GM18868 (cell line): ENCODE measurements around the gene DLX6.

ENCODE experiments used
- ATAC-seq: cut with Tn5 transposase; IDR thresholded peaks from one replicate; pipeline ENCODE4 v1.9.1; 2021; ENCODE audit warnings: mild to moderate bottlenecking, moderate library complexity; ENCODE audit not compliant: unreplicated experiment

DLX6 gene

DNA sequence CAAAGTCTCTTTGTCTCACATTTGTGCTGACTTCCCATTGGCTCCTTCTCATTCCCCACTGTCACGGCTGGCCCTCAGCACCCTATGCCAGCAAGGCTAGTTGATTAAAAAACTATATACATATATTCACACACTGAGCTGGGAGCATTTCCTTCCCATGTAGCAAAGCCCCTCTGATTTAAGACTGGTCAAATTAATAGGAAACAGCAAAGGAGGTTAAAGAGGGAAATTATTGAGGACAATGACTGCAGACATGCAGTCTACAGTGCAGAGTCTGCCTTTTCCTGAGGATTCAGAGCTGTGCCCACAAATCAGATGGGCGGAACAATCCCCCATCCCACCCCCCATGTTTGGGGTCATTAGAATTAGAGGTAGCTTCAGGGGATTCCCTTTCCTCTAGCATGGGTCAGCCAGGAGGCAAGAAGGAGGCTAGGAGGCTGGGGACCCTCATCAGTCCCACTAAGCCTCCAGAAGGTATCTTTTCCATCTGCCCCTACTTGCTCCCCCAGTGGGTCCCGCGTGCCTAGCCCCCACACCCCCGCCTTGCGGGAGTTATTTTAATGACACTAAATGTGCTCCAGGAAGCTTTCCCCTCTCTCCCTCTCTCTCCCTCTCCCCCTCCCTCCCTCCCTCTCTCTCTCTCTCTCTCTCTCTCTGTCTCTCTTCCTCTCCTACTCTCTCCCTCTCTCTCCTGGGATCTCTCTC is 9.8 kb upstream of the DLX6 start:
- ATAC-seq = no peak

DNA sequence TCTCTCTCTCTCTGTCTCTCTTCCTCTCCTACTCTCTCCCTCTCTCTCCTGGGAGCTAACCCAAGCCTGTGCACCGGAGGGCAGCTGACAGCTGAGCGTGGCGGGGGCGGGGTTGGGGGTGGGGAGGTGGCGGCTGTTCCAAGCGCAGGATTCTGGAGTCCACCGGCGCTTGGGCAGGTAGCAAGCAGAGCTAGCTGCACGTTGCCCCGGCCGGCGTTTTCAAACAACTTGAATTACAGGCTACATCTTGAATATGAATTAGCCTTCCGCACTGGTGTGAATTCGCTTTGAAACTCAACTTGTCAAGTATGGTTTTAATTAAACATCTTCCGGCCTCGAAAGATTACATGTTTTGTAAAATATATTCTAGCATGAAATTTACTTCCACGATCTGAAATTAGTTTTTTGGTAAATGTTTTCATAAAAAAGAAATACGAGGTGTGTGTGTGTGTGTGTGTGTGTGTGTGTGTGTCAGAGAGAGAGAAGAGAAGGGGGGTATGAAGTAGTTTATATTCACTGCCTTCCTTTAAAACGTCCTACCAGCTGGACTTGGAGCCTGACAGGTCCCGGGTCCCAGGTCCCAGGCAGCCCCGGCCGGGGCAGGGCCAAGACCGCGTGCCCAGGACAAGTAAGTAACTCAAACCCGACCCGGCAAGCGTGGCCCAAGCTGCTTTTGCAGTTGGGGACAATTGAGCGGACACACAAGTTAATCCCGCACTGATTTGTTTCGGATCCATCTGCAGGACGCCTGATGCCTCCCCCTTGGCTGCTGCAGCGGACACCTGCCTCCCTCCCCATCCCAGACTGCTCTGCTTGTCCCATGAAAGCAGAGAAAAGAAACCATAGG is 9.0 kb upstream of the DLX6 start:
- no peak for ATAC-seq

DNA sequence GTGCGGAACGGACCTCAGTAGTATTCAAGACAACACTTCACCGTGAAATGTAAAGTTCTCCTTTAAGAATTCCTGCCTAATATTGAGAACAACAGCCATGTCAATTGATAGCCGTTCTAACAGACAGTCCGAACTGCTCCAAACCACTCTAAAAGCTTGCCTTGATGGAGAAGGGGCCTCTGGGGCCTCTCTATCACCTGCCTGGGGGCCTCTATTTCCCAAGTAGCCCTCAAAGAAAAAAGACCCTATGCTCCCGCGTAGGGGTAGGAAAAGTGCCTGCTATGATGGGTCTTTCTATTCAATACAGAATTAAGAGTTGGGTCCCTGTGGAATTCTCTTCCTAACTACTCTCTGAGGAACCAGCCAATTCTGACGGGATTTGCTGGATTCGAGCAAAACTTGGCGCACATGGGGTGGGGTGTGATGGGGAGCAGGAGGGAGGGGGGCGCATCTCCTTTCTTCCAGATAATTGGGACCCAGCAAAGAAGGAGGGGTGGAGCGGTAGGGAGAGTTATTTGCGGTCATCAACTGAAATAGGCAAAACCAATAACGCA is 8.3 kb upstream of the DLX6 start:
- ATAC-seq = no peak

DNA sequence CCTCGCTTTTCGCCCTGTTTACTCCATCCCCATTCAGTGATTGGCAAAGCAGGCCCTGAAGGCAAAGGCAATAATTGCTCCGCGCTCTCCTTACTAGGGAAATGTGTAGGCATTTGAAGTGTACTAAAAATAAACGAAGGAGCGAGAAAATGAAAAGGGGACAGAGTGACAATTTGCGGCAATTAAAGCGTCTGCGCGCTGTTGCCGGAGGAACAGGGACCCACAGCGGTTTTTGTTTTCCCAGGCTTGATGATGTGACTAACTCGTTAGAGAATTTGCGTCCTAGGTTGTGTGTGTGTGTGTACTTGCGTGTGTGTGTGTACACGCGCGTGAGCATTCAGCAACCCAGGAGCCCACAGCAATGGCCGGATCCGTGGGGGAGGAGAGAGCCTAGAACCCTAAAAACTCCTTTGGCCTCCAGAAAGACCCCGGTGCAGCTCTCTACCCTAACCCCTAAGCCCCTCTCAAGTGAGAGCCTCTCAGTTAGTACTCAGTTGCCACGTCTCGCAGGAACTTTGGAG is 7.8 kb upstream of the DLX6 start:
- no peak for ATAC-seq

DNA sequence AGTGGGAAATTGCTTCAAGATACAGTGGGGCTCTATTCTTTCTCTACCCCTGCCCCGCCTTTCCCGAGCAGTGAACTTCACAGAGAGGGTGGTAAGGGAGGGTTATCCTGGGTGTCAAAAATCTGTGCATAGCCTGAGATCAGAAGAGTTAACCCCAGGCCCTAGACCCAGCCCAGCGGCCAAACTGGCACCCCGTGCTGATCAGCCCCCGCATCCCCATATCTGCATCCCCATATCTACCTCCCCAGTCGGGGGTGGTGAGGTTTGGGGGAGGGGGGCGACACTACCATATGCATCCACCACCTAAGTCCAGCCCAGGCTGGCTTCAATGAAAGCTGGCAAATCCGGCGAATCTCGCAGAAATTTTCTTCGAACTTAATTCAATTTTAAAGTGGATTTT is 7.0 kb upstream of the DLX6 start:
- ATAC-seq = no peak

DNA sequence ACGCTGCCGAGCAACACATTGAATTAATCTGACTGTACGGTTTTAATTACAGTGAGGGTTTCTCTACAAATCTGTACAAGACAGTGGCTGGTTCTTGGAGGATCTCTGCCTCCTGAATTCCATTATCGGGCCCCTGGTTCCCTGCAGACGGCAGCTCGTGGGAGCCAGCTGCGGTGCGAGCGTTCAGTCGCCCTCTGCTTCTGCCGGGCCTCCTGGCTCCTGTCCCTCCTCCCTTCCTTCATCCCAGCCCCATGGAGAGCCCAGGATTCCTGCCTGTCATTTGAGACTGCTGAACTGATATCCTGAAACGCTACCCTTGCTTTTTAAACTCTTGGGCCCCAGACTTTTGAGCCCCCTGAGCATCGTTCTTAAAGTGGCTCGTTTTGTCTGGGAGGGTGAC is 6.6 kb upstream of the DLX6 start:
- ATAC-seq = no peak

DNA sequence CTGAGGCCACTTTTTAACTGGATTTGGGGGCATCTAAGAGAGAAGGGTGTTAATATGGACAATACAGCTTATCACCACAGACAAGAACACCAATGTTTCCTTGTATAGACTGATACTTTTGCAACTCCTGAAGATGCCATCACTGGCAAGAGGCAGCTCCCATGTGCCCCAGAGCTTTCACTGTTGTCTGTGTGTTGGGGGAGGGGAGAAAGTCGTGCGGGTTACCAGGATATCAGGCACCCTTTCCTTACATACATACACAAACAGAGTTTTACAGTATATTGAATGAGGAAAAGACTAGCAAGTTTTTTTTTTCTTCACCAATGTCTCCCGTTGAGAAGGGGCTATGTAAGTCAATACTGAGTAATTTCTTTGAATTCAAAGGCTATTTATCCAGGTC is 4.1 kb upstream of the DLX6 start:
- ATAC-seq = no peak

DNA sequence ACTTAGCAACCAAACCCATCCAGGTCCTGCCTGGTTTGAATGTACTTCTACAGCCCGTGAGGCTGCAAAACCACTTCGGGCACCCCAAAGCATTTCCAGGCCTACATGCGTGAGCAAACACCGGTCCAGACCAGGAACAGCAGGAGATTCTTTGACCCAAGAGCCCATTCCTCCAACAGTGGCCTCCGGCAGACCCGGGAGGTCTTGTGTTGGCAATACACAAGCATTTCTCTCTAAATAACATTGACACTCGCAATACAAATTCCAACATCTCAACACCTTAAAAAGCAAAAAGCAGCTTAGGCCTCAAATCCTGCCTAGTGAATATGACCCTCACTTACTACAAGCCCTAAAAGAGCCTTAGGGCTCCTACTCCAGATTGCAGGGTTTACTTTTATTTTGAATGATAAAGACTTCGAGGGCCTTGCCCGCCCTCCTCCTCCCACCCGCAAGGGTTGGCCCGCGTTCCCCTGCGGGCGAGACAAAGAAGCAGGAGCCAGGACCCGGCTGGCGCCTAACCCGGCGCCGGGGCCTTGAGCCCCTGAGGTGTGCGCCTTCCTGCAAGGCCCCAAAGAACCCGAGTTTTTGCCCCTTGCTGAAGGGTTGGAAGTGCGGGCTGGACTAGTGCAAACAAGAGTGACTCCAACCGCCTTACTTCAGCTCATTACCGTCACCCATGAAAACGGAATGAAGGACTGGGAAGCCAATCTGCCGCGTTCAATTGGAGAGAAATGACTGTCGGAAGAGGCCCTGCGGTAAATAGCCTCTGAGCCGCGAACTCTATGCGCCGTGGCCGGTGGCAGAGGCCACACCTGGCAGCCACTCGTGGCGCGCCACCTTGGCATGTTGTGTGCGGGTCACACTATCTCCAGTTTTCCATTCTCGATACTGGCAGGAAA is 3.4 kb upstream of the DLX6 start:
- ATAC-seq = no peak

DNA sequence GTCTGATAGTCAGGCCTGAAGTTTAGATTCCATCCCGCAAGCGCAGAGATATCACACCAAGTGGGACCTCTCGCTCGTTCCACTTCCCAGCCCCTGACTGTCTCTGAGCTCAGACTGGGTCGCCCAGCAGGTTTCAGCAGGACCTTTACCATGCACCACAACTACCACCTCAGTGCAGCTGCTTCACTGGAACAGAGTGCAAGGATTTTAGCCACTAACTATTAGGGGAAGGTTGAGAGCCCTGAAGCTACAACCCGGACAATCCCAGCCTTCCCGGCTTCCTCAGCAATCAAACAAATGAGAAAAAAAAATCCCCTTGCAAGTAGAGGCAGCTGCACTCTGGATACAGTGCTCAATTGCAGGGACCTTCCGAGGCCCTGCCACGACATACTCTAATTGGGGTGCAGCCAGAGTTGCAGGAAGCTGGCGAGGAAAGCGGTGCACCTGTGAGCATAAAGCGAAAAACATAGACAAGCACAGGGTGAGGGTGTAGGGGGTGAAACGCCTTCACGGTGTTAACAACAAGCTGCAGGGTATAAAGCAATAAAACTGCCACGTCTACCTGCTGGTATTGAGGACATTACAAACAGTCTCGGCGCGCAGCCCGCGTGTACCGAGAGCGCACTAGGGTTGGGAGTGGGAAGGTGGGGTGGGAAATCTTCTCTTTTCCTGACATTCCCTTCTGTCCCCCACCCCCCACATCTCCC is 2.6 kb upstream of the DLX6 start:
- no peak for ATAC-seq

DNA sequence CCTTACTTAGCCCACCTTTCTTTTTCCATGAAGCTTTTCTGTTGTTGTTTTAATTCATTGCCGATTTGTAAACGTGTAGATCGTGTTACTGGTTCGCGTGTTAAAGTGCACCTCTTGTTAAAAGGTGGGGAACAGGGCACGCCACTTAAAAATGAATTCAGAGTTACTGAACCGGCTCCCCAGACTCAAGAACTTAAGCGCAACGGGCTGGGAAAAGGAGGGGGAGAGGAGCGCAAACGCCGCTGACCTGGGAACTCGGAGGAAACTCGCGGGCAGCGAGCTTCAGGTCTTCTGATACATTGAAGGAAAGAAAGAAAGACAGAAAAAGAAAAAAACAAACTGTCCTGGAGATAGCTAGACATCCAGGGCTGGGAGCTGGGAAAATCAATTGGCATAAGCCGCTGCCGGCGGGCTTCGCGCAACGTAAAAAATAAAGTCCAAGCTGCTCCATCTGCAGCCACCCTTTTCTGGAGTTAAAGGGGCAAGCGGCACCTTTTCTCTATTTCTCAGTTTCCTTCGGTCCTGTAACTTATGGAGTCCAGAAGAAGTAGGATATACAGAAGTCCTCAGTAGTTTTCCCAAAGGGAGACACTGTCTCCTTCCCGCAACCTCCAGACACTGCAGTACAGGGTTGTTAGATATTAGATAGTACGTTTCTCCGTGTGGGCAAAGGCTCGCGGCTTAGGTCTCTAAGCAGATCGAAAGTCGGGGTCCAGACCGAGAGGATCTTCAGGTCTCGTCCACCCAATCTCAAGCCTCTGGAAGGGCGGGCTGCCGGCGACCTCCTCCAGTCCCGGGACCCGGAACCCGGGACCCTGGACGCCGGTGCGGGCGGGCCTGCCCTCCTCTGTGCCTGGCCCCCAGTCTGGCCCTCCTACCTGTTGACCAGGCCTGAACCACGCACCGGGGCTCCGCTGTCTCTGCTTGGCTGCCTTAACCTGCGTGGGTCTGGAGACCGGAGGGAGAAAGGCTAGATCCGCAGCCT is 1.8 kb upstream of the DLX6 start:
- ATAC-seq = no peak

DNA sequence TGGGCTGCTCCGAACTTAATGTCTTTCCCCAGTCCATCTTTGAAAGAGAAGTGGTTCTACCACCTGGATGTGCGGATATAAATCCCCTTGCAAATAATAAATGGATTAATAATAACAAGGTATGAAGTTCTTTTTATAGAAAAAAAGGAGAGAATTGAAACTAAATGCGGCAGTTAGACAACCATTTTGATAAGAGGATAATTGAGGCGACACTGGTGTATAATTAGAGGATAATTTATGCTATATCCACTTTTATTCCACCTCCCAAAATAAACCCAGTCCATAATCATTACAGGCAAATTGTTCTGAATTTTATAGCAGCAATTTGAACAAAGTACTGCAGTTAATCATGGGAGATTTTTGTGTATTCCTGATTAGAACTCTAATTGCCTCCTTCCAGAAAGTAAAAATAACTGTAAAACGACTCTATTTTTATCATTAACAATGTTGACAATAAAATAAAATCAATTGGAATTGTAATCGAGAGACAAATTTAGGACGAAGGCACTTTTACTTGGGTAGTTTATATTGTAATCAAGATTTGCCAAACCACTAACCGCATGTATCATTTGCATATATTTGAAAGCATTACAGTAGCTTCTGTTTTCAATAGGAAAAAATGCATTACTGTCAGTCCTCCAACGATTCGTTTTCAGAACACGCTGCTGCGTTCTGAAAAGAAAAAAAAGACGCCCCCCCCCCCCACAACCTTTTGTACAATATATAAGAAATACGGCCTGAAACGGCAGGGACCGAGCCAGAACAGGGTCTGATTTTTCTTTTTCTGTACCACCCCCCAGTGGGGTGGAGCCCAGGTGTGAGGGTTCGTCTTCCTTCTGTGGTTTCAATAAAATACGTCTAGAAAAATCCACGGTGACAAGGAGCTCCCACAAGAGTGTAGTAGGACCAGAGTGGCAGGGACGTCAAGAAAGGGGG is 838 bp upstream of the DLX6 start:
- ATAC-seq = no peak

DNA sequence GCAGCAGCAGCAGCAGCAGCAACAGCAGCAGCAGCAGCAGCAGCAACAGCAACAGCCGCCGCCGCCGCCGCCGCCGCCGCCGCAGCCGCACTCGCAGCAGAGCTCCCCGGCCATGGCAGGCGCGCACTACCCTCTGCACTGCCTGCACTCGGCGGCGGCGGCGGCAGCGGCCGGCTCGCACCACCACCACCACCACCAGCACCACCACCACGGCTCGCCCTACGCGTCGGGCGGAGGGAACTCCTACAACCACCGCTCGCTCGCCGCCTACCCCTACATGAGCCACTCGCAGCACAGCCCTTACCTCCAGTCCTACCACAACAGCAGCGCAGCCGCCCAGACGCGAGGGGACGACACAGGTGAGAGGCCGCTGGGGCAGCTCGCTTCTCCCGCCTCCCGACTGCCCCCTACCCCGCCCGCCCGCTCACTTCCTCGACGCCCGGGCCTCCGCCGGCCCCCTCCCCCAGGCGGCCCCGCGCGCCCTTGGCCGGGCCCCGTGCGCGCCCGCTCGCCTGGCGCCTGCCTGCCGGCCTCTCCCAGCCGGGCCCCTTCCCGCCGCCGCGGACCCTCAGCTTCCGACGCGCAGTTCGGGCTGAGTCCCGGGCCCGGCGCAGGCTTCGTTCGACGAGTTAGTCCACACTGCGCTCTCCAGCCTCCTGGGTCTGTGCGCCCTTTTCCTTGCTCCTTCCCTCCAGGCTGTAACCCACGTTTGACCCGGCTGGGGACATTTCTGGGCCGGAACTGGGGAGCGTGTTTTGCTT is 882 bp downstream of the DLX6 start:
- ATAC-seq = peak; percentile 78

DNA sequence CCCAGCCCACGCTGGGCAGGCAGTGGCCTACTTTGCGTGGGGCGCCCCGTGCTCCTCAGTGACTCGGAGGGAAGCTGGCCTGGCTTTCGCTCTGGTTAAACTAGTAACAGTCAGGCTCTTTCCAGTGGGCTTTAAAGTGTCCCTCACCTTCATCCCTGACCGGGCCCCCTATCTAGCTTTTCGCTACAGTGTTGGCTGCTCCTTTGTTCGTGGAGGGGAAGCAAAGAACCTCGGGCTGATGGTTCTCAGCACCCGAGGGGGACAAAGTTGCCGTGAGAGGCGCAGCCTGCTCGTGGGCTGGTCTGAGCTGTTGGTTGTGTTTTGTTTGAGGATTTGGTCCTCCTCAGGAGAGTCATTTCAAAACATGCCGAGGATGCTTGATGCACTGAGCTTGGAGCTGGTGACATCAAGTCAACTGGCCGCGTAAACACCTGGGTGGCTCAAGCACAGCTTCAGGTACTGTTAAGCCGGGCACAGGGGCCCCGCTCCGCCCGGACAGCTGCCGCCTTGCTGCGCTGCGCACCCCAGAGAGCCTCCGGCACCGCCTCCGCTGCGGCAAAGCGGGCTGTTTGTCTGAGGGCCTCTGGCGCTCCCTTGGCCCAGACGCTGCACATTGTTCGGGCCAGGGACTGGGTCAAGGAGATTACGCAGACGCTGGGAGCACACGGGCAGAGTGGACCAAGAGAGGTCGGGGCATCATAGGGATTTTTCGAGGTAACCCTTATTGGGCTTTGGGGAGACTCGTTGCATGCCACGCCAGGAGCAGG is 1.6 kb downstream of the DLX6 start:
- ATAC-seq = peak; percentile 10

DNA sequence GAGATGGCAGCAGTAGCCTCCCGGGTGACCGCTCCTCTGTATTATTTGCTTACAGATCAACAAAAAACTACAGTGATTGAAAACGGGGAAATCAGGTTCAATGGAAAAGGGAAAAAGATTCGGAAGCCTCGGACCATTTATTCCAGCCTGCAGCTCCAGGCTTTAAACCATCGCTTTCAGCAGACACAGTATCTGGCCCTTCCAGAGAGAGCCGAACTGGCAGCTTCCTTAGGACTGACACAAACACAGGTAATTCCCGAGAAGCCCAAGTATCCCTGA is 2.2 kb downstream of the DLX6 start:
- ATAC-seq = no peak

DNA sequence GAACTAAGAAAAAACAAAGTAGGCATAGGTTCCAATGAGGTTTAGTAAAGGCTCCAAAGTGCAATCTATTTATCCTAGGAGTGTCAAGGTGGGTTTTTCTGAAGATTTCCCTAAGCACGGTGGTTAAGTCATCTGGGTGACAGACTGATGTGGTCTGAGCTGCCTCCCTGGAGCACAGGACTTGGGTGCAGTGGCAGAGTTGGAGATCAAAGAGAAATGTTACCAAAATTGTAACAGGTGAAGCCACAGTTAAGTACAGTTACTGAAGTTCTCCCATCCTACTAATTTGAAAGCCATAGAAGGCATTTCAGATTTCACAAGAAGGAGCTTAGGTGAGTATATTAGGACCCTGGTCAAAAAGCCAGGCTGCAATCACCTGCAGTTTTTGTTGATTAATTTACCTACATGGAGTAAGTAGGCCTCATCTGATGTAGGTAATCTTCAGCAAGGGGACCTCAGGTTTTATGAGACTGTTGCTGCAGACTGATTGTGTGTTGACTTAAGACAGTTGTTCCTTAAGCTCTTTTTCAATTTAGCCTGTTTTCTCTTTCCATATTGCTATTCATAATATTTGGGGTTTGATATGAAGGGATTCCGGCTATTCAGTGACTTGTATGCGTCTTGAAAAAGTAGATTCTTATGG is 3.0 kb downstream of the DLX6 start:
- ATAC-seq = no peak
